Activated CD4-positive, alpha-beta T cell treated with anti-CD3 and anti-CD28 coated beads for 48 hours (primary cell): Measurements from ENCODE around the gene PLD4.

Experiments
- DNase-seq: peaks from one replicate; pipeline ENCODE4 v3.0.0-alpha.2; 2020

Gene PLD4

DNA sequence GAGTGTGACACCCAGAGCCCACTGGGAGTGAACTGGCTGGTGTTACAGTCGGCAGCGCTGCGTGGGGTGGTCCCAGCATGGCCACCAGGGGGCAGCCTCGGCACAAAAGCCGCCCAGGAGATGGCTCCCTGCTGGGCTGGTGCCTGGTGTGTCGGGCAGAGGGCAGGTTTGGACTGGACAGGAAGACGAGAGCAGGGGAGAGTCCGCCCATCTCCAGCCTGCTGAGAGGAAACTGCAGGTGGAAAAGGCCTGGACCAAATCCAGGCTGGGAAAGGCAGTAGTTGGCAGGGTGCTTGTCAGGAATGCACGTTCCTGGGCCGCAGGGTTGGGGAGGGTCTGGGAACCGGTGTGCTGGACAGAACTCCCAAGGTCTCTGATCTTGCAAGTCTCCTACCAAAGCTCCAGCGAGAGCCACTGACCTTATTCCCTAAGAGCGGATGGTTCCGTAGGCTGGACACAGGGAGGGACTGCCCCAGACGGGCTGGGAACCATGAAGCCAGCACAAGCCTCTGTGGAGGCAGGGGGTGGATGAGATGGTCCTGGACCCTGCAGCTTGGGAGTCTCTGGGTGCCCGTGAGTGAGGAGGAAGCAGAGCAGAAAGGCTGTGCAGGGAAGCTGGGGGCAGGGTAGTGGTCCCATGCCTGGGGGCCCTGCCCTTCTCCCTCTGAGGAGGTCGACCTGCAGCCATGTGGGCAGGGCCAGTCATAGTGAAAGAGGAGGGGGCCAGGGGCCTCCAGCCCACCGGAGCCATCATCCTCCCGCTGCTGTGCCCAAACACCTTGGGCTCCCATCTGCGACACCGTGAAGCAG, 51.7 kb downstream of the PLD4 start:
- DNase-seq = peak; percentile 92

DNA sequence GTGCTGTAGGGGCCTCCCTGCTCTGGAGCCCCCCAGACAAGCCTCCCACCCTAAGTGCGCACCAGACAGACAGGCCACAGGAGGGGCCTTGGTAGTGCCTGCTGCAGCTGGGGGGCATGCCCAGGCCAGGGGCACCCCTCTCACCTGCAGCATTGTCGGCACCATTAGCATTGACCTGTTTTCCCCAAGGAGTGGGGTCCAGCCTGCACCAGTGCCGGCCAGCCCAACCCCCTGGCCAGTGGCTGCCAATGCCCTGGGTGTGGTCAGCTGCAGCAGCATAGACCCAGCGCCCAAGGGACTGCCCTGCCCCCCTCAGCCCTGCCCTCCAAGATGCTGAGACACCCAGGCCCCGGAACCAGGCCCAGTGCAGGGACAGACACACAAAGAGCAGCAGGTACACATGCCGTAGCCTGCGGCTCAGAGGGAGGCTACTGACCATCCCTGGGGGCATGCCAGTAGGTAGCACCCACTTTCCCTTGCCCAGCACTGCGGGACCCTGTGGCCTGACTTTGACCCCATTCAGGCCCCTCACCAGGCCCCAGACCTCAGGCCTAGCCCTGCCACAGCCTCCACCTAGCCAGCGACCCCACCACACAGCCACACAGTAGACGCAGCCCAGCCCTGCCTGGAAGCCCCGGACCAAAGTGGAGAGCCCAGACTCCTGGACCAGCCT, 52.5 kb downstream of the PLD4 start:
- DNase-seq = no peak

DNA sequence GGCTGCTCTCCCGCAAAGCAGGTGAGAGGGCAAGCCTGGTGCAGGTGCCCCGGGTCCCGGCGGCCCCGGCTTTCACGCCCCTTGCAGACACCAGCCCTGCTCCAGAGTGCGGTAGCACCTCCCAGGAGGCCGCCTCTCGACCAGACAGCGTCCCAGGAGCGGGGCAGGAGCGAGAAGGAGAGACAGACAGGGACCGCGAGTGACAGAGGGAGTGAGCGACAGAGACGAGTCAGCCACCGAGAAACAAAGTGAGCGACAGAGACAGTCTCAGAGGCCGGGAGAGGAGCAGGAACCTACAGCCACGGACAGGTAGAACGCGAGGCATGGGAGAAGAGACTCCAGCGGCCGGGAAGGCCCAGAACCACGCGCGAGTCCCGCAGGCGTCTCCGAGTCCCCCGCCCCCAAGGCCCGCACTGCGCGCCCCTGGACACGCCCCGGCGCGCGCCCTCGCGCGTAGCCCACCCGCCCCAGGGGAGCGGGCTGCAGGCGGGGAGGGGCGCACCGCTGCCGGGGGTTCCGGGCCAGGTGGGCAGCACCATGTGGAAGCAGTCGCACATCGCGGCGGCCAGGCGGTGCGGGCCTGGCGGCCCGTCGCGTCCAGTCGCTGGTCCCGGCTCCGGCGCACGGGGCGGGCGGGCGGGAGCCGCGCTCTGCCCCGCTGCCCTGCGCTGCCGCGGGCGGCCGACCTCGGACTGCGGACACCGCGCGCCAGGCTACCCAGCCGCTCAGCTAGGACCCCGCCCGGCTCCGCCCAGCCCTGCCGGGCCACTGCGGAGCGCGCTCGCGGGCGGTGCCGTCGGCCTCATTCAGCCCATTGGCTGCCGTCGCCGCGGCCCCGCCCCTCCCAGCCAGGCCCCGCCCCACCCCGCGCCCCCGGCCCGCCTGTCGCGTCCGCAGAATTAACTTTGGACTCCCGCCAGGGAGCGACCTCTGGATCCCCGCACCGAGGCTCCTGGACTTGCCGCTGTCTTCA, 53.3 kb downstream of the PLD4 start, which contains the start of gene AHNAK2:
Gene AHNAK2, minus strand, starts transcription at position 694 of the 973 bp plus-strand sequence. Its CDS starts 137 bp downstream, at position 557.
- DNase-seq = peak; percentile 70

DNA sequence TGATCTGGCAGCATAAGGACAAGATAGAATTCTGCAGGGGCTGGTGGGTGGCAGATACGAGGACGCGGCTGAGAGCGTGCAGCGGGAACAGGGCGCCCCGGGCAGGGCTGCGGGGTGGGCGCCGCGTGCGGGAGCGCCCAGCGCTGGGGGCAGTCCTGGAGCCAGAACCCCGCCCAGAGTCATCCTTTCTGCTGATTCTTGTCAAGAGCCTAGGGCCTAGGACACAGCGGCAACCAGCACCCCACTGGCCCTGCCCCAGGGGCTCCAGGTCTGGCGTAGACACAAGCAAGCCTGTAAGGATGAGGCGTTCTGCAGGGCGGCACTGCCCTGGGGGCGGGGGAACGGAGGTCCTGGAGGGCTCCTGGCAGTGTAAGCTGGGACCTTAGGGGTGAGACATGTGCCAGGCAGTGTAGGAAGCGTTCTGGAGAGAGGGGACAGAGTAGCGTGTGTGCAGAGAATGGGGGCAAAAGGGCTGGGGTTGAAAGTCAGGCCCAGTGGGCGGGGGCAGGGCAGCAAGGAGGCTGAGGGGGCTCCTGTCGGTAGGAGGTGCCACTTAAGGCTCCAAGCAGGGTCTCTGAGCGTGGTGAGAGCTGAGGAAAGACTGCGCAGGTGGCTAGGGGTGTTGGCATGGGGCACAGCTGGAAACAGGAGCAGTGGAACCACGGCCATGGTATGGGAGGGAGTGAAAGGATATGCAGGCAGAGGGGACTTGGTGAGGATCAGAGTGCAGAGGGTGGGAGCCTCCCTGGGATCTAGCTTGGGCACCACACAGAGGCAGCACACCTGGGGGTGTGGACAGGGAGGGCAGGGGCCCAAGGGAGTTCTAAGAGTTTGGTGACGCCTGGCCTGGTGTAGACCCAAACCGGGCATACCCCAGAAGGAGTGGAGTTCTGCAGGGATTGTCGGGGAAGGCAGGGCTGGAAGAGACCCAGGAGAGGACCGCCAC, 54.3 kb downstream of the PLD4 start:
- no peak for DNase-seq

DNA sequence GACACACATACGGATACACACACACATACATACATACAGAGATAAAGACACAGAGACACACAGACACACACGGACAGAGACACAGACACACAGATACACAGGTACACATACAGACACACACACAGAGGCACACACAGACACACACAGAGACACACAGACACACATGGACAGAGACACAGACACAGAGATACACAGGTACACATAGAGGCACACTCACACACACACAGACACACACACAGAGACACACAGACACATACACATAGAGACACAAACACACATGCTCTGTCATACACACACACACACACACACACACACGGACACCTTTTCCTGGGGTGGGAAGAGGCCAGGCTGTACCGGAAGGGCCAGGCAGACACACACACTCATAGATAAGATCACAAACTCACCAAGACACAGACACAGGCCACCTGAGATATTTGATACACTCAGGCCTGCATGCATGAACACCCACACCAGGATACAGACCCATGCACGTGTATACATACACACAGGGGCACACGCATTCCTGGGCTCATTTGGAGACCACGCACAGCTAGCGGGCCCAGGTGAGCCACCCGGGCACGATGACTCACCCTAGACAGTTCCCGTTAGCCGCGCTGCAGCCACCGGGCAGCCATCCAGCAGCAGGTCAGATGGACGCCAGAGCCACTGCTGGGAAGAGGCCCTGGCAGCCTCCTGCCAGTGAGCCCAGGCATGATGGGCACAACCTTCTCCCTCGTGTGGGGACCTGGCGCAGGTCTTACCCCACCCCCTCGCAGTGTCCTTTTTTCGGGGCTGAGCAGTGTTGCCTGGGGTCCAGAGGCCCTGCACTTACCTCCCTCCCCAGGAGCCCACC, 55.3 kb downstream of the PLD4 start:
- DNase-seq = no peak

DNA sequence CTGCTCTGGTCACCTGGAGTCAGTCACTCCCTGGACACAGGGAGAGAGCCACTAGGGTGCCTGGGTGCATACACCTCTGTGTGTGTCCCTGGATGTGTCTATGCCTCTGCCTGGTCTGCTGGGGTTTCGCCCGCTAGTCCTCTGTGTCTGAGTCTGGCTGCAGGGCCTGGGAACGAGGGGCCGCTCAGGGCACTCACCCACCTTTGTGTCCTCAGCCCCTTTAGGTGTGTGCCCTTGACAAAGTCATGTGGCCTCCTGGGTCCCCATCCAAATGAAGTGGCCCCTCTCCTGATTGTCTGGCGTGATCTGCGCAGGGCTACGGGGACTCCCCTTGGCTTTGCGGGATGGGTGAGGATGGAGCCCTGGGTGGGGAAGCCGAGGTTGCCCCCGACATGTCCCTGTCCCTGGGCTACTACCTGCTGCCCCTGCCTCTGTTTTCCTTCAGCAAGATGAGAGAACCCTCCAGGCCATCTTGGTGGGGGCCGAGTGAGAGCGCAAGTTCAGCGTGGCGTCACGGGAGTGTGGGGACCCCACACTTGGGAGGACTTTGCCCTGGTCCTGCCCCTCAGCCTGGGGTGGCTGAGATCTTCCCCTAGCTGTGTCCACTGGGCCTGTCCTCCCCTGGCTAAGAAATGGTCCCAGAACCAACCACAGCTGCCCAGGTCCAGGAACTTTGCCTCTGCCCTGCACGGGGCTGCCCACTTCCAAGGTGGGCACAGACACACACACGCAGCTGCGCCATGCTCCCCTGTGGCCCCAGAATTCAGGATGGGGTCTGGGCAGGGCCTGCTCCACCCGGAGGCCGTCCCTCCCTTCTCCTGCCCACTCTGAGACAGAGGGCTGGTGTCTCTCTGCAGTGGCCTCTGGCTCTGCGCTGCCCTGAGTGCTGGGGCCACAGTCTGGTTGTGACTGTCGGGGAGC, 56.2 kb downstream of the PLD4 start:
- DNase-seq = no peak

DNA sequence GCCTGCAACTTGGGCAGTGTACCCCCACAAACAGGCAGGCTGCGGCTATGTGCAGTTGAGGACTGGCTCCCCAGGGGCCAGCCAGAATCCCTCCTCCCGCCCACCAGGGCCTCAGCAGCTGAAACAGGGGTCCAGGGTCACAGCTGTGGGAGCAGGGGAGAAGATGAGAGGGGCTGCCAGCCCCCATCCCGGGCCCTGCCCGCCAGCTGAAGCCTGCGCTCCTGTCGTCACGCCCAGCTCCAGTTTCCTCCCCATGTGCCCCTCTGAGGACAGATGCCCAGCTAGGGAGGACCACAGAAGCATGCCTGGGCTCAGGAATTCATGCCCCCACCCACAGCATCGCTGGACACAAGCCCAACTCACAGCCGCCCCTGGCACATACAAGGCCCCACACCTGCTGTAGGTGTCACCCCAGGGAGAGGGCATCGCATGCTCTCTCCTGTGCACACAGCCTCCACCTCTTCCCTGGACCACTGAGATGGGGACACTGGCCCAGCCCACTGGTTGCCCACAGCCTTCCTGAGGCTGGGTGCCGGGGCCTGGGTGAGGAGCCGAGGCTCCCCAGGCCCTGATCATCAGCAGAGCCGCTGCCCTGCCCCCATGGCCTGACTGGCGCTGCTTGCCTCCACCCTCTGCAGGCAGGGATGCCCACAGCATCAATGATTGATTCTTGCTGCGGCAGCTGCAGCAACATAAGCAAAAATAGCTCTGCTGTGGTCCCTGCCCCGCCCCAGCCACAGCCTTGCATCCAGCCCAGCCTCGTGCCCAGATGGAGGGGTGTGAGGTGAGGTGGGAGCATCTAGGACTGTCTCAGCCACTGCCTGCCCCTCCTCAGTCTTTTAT, 57.2 kb downstream of the PLD4 start:
- DNase-seq = no peak

DNA sequence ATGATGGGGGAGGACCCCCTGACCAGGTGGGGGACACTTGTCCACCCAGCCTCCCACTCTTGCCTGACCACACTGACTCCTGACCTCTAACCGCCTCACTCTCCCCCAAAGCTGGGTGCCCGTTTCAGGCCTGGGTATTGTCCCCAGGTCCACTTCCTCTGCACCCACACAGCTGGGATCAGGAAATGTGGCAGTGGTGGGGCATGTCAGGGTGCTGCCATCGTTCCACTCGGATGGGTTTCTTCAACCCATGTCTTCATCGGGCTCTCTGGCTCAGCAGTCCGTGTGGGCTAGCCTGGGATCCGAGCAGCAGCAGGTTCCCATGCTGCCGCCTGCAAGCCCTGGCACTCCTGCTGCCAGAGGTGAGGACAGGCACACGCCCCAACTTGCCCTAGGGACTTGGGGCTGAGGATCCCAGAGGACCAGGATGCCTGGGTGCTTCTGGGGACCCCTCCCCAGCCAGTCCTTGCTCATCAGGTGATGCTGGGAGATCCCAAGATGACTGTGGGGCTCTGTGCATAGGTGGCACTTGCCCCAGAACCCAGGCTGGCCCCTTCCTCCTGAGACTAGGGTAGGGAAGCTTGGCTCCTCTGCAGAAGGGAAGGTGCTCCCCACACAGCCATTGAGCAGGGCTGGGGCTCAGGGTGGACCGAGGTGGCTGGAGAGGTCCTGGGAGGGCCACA, 58.0 kb downstream of the PLD4 start:
- no peak for DNase-seq
